Lower leg skin (tissue), 4 donors: ENCODE results near the gene PRSS12. TPM values are rescaled to one million over a fixed set of nuclear protein-coding genes. Genes with fewer than 3 reads are reported as not detected.

ENCODE experiments used
- DNase-seq, 2 donors: peaks; one replicate each; pipeline ENCODE4 v3.0.0-alpha.2; 2019; ENCODE audit warnings: low spot score in 2 of 2
- H3K4me3 ChIP-seq: fragments of 200-600 bp; sonication (generic); 2 replicates; pipeline ENCODE4 v1.5.1; 2017; ENCODE audit warnings: mild to moderate bottlenecking, low read depth; ENCODE audit not compliant: poor library complexity, severe bottlenecking
- POLR2A ChIP-seq, 2 donors: fragments of 450-650 bp; IDR thresholded peaks; one replicate each; pipeline ENCODE4 v1.6.1; 2016 to 2017; ENCODE audit warnings: antibody characterized with exemption in 2 of 2, mild to moderate bottlenecking in 1 of 2, moderate library complexity in 1 of 2
- WGBS, 2 donors: methylation state at CpG; one replicate each; pipeline ENCODE4 v1.1.5; 2018; 5-methylcytosine and 5-hydroxymethylcytosine counted together
- intact Hi-C: fragments of 100-400 bp; cut with DNase I; formaldehyde crosslinking; loops from one replicate; pipeline ENCODE4 v1.15.0; 2023; ENCODE audit warnings: low total_unique reads
- total RNA-seq, 4 donors: library from RNA; depleted of rRNA; stranded (reverse); fragments of >200 nt; gene quantifications; one replicate each; pipeline ENCODE4 v1.1.0, GENCODE V29; 2016
- TF ChIP-seq, protein P1 (sequence below), 3 donors: fragments of 450-650 bp; IDR thresholded peaks; one replicate each; pipeline ENCODE4 v1.5.1; 2016; ENCODE audit warnings: antibody characterized with exemption in 3 of 3, mild to moderate bottlenecking in 3 of 3, moderate library complexity in 2 of 3

PRSS12 gene
- total RNA-seq, 4 donors from 2014 or later = 3.9 to 9.5 (median 4.6) TPM

GRCh38 chr4:118337954-118338353 lies 14.8 kb downstream of the PRSS12 start:
- TF ChIP-seq, protein P1, sequence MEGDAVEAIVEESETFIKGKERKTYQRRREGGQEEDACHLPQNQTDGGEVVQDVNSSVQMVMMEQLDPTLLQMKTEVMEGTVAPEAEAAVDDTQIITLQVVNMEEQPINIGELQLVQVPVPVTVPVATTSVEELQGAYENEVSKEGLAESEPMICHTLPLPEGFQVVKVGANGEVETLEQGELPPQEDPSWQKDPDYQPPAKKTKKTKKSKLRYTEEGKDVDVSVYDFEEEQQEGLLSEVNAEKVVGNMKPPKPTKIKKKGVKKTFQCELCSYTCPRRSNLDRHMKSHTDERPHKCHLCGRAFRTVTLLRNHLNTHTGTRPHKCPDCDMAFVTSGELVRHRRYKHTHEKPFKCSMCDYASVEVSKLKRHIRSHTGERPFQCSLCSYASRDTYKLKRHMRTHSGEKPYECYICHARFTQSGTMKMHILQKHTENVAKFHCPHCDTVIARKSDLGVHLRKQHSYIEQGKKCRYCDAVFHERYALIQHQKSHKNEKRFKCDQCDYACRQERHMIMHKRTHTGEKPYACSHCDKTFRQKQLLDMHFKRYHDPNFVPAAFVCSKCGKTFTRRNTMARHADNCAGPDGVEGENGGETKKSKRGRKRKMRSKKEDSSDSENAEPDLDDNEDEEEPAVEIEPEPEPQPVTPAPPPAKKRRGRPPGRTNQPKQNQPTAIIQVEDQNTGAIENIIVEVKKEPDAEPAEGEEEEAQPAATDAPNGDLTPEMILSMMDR (IDR thresholded peaks at IDR 0.05) = no peak
- TF ChIP-seq POLR2A (IDR thresholded peaks at IDR 0.05) = no peak
- intact Hi-C loops = no loop called here
- no peak overlapping the region for H3K4me3 ChIP-seq
- WGBS, 2 donors = 97 to 98% methylated on average over 4 of the region's 4 CpGs
- DNase-seq = no peak

DNA sequence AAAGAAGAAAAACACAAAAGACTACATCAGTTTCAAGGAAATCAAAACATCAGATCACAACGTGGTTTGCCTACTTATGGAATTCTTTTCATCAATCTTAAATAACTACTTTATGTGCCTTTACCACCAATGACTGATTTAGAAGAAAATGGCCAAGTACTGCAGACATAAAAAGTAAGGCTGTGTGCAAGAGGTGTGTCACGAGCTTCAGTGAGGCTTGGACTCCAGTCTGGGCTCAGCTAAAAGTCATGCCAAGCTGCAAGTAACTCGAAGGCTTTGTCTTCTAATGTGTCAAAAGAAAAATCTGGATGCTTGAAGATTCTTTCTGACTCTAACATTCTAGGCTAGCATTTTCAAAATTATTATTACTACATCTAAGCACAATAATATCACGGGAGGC lies 17.0 kb downstream of the PRSS12 start:
- 67 to 75% methylated on average over 4 of the region's 4 CpGs for WGBS, 2 donors
- no peak overlapping the region for H3K4me3 ChIP-seq
- no peak for DNase-seq
- intact Hi-C loops = no loop called here
- TF ChIP-seq, protein P1 (IDR thresholded peaks at IDR 0.05) = no peak
- TF ChIP-seq POLR2A (IDR thresholded peaks at IDR 0.05) = no peak

- WGBS, 2 donors = 50 to 62% methylated on average over 6 of the region's 6 CpGs
- intact Hi-C loops = no loop called here
- no peak overlapping the region for H3K4me3 ChIP-seq
- TF ChIP-seq, protein P1 (IDR thresholded peaks at IDR 0.05) = no peak
- no peak for TF ChIP-seq POLR2A (IDR thresholded peaks at IDR 0.05)
- no peak for DNase-seq
Measured at GRCh38 chr4:118335324-118335723, 17.5 kb downstream of the PRSS12 start.

DNA sequence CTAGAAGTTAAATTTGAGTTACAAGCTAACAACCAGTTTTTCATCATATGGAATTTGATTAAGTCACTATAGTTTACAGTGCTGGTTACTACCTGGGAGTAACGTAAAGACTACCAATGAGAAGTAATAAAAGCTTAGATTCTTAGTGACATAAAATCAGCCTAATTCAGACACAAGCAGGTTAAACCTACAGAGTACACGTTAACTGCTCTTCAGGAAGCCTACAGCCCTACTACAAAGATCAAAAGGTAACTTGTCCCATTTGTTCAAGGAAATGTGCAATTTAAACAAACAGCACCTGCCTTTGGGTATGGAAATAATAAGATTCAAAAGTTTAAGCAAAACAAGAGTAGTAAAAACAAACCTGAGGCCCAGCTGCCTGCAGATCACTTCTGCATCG lies 21.5 kb downstream of the PRSS12 start:
- no peak for DNase-seq
- intact Hi-C loops = no loop called here
- no peak overlapping the region for H3K4me3 ChIP-seq
- 81 to 93% methylated on average over 3 of the region's 3 CpGs for WGBS, 2 donors
- no peak for TF ChIP-seq POLR2A (IDR thresholded peaks at IDR 0.05)
- TF ChIP-seq, protein P1 (IDR thresholded peaks at IDR 0.05) = no peak

- DNase-seq = no peak
- WGBS, 2 donors = 79 to 81% methylated on average over 5 of the region's 5 CpGs
- intact Hi-C loops = no loop called here
- TF ChIP-seq, protein P1 (IDR thresholded peaks at IDR 0.05) = no peak
- TF ChIP-seq POLR2A (IDR thresholded peaks at IDR 0.05) = no peak
- no peak overlapping the region for H3K4me3 ChIP-seq
Measured at GRCh38 chr4:118329849-118330248, 23.0 kb downstream of the PRSS12 start.

DNA sequence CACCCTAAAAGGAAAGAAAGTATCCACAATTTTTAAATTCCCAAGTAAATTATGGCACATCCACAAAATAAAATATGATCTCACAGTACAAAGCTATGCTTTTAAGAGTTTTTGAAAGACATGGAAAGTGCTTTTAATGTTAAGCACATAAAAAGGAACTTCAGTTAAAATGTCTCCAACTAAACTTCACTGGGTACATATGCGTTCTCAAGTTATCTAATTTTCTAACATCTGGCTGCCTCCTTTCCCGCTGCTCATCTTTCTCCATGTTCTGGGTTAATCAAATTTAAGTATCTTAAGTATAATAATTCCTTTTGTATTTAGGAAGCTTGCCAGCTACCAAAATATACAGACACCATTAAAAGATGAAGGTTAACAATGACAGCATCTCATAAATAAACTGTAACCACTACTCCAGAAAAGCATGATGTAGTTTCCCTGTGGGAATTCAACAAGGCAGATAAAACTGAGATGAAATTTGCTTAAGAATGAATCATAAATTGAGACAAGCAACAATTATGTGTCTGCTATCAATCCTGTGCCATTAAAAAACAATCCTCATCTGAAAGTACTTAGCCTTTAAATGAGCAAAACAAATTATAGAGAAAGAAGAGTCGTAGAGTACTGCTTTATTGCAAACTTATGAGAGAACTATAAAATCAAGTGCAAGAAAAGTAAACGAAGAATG lies 25.1 kb downstream of the PRSS12 start:
- TF ChIP-seq, protein P1 (IDR thresholded peaks at IDR 0.05) = no peak
- no peak for TF ChIP-seq POLR2A (IDR thresholded peaks at IDR 0.05)
- intact Hi-C loops = no loop called here
- WGBS, 2 donors = 59 to 63% methylated on average over 4 of the region's 4 CpGs
- H3K4me3 ChIP-seq = no peak overlapping the region
- no peak for DNase-seq
